Posterior vena cava (tissue), 2 donors: ENCODE data around the gene NFX1. TPM values are rescaled to one million over a fixed set of nuclear protein-coding genes. Genes with fewer than 3 reads are reported as not detected.

Experiments
- DNase-seq: peaks from one replicate; pipeline ENCODE4 v3.0.0-alpha.2; 2020; ENCODE audit warnings: low spot score
- intact Hi-C, 2 donors: fragments of 100-400 bp; cut with DNase I; formaldehyde crosslinking; loops; one replicate each; pipeline versions ENCODE4 v1.14.1 to v1.14.2; 2022 to 2023
- long read RNA-seq, 2 donors: library from polyadenylated mRNA; unstranded; transcript quantifications; one replicate each; pipeline ENCODE4 v2.0.0, GENCODE V29; 2020 to 2021
- total RNA-seq, 2 donors: library from RNA; stranded (reverse); fragmentation: NEBNext Ultra II Directional; extraction: Animal tissue kit (Norgen Biotek cat#: 25700); gene quantifications; one replicate each; pipeline ENCODE4 v1.2.1, GENCODE V29; 2021
- donor health status: DM: yes; HTN: yes; CAD: no.
- donor health status: DM: yes; HTN: yes; CAD: no.

The NFX1 gene
- total RNA-seq: 10 to 100 TPM; 30.1 to 37.2 TPM
- long read RNA-seq, donor 1, full-length matches to known transcripts: 5 of 13 reads
- long read RNA-seq, donor 1, partial matches to known transcripts: 3 of 13 reads
- long read RNA-seq, donor 1, other reads (novel, unspliced or antisense): 5 of 13 reads
- long read RNA-seq, donor 2, transcript NFX1-201 (16 exons, 3,513 nt): major isoform, 14 of 51 reads
- long read RNA-seq, donor 2, partial matches to known transcripts: 14 of 51 reads
- long read RNA-seq, donor 2, other reads (novel, unspliced or antisense): 23 of 51 reads

DNA sequence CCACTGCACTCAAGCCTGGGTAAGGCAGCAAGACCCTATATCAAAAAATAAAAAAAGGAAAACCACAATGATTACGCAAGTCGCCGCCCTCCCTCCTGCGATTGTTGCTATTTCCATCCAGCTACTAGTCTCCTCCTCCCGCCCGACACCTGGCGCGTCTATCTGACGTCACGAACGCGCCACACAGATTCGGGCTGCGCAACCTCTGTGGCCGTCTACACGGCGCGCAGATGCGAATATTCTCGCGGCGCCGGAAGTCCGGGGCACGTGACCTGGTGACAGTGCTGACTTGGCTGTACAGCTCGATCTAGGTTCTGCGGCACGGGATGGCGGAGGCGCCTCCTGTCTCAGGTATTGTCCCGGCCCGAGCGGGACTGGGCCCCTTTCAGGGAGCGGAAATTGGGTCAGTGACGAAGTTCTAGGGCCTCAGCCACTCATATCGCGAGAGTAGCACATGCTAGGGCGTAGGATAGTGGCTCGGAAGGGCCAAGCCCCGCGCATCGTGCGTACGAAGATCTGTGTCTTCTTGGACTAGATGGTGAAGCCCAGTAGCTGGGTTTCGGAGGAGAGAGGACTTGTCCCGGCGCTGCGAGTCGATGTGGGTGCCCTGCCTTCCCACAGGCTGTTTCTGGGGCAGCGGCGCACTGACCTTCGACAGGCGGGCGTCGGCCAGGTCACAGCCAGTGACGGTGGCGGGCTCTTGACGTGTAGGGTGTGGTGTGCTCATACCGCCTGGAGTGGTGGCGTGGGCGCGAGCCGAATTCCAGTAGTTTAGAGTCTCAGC is at the start of gene NFX1:
TSS of gene NFX1 (plus strand) at position 270 of the 784 bp plus-strand sequence. CDS start at position 327, 57 bp downstream.
- intact Hi-C loops: no loop called here
- peak; percentile 99 for DNase-seq

DNA sequence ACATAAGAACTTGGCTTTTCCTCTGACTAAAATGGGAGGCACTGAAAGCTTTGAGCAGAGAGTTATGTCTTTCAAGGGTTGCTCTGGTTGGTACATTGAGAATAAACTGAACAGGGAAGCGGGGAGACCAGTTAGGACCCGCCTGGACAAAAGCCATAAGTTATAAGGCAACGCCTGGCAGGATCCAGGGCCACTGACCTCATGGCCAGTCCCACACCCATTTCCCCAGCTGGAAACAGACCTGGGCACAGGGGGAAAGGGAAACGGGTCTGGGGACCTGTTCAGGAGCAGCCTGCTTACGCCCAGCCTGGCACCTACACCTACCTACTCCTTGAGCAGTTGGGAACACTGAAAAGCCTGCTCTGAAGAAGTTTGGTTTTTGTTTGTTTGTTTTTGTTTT is 49.0 kb upstream of the NFX1 start:
- intact Hi-C loops: no loop called here
- DNase-seq: no peak

DNA sequence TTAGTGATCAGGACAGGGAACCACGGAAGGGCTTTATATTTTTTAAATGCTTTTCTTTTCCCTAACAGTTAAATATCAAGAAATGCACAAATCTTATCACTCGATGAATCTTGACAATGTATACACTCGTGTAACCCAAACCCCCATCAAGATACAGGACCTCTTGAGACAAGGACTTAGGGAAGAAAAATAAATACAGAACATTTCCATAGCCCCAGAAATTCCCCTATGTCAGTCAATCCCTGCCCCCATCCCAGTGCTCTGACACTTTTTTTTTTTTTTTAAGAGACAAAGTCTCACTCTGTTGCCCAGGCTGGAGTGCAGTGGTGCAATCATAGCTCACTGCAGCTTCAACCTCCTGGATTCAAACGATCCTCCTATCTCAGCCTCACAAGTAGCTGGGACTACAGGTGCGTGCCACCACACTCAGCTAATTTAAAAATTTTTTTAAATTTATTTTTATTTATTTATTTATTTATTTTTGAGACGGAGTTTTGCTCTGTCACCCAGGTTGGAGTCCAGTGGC is 47.6 kb upstream of the NFX1 start:
- intact Hi-C loops: no loop called here
- no peak for DNase-seq

DNA sequence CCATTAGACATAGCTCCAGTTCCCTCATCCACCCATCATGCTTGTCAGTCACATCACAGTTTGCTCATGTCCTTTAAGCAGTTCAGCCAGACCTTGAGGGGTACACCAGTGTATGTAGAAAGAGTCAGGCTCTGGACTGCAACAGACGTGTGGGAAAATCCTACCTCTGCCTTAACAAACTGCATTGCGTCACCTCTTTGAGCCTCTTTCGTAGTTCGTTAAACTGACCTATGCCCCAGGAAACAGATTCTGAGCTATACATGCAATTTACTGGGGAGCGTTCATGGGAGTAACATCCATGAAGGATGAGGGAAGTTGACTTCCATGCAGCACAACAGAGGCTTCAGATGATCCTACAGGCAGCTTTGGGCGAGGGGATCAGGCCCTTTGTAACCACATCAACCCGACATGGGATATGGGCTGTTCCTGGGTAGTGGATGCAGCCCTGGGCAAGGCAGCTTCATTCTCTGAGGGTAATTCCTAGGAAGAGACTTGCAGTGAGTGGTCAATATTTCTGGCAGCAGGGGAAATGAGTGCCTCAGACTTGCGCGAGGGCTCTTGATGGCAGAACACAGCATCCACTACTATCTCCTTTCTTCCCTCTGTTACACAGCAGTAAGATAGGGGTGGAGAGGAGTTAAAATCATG is 46.1 kb upstream of the NFX1 start:
- DNase-seq: no peak
- intact Hi-C loops: no loop called here

DNA sequence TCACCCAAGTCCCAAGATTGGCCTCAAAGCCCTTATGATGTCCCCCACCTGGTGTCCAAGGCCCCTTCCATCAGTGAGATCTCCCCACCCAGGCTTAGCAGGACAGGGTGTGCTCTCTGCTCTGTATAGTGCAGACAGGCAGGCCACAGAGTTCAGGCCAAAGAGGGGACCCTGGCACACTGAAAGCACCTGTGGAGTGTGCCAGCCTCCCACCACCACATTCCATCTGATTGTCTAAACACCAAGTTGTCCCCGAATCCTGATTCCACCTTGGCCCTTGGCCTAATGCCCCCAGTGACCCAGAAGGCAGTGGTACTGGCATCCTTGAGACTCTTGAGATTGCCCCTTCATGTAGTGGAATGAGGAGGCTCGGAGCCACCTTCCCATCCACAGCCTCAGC is 45.0 kb upstream of the NFX1 start:
- no peak for DNase-seq
- intact Hi-C loops: no loop called here

DNA sequence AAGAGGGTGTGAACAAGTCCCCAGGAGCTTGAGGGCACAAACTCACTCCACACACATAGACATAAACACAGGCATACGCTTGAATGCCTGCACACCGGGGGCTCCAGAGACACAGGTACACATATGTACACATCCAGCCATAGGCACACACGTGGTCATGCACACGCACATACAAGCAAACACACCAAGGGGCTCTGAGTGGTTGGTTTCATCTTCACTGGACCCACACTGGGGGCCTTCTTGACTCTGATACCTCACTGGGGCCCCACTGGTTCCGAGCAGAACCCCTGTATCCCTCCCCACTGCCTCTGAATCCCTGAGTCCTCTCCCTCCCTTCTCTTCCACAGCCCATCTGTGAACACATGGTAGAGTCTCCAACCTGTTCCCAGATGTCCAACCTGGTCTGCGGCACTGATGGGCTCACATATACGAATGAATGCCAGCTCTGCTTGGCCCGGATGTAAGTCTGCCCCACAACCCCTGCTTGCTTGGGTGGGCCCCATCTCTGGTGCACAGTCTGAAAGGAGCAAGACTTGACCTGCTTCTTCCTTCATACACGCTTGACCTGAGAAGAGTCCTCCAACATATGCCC is 44.0 kb upstream of the NFX1 start:
- intact Hi-C loops: no loop called here
- no peak for DNase-seq

DNA sequence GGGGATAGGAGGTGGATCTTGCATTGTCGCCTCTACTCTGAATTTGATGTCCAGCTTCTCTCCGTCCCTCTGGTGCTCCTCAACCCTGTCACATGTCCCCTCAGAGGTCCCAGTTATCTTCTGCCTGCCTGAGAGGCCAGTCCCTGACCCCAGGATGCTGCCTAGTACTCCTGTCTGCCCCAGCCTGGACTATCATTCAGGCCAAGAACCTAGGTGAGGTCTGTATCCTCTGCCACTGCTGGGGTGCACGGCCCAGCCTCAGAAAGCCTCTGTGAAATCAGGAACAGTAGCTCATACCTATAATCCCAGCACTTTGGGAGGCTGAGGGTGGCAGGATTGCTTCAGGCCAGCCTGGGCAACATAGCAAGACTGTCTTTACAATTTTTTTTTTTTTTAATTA is 41.7 kb upstream of the NFX1 start:
- DNase-seq: no peak
- intact Hi-C loops: no loop called here

DNA sequence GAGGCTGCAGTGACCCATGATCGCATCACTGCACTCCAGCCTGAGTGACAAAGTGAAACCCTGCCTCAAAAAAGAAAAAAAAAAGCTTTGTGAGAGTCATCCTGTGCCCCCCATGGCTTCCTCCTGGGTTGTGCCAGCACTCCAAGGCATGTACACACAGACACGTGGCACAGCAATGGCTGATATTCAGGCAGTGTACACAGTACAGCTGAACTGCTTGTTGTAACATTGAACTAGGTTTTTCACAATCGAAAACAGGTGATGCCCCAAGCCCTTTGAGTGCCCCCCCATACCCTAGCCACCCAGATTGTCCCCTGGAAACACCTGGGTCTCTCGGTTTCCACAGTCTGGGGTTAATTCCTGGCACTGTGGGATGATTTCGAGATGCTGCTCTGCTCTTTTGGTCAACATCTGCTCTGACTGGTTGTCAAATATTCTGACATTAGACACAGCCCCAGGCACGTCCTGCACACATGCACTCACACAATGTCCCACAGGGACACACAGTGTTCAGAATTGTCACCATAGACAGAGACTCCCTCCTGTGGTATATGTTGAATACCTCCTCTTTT is 41.1 kb upstream of the NFX1 start:
- intact Hi-C loops: no loop called here

DNA sequence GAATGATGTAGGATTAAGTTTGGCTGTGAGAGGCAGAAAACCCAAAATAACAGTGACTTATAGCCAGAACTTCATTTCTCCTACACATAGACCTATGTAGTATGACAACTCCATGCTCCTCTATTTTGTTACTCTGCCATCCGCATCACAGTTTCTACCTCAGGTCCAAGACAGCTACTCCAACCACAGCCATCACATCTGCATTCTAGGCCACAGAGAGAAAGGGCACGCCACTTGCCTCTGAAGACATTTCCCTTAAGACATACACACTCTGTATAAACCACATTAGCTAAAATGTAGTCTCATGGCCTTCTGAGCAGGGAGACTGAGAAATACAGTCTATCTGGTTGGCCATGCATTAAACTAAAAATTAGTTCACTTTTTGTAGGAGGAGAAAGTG is 40.3 kb upstream of the NFX1 start:
- no peak for DNase-seq
- intact Hi-C loops: no loop called here

More for the DNA sequence above, 41.1 kb upstream of the NFX1 start:
- DNase-seq: no peak

DNA sequence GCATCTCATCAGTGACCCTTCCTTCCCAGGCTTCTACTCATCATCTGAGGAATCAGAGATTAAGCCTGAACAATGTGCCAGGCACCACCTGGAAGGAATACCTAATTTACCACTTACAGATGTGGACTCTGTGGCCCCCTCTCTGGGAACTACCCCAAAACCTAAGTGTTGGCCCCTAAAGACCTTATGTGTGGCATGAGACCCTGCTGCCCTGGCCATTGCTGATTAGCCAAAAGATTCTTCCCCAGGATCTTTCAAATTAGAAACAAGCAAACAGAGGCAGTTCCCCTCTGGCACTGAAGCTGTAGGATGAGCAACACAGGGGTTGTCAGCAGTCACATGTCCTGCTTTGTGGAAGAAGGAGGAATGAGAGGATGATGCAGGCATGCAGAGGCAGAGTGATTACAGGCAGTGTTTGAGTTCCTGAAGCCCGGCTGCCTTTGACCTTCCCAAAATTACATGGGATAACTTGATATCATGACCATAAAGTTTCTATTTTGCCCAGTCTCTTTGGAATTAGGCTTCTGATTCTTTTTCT is 39.8 kb upstream of the NFX1 start:
- intact Hi-C loops: no loop called here
- DNase-seq: no peak

DNA sequence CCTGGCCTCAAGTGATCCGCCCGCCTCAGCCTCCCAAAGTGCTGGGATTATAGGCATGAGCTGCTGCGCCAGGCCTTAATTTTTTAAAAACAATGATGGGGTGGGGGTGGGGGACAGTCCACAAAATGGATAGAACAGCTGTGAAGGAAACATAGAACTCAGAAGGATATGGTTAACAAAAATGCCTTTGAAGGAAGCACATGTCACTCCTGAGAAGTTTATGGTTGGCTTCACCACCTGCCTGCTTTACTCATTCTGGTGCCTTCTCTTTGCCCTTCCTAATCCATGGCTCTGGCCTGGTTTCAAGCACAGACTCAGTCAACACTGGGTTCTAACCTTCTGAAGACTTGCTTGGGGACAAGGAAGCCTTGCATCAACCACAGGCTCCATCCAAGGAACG is 36.1 kb upstream of the NFX1 start:
- DNase-seq: no peak
- intact Hi-C loops: no loop called here

DNA sequence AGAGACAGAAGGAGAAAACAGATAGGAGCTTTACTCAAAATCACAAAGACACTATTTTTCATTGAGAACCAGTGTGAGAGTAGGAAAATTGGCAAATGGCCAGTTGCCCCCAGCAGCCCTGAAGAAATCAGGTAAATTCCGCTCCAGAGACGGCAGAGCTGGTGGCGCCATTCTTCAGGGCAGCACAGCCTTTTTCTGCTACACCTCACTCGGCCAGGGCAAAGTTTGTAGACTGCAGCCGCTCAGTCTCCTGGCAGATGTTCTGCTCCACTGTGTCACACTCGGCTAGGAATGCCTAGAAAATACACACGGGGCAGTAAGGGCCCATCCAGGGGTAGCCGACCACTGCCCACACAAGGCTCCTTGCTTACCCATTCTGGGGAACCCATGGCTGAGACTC is 35.3 kb upstream of the NFX1 start:
- intact Hi-C loops: no loop called here
- no peak for DNase-seq

DNA sequence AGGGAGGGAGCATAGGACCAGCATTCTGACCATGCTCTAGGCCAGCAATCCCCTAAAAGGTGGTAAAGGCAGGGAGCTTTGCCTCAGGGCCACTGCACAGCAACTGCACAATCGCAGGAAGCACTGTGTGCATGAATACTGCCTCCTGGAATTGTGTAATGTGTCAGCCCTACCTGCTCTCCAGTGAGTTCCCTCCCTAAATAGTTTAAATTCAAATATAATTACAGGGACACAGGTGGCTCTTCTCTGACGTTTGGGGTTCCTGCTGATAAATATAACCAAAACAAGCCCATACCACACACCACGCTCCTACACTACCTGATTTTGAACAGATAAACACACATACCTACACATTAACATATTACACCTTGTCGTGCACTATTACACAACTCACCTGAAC is 34.8 kb upstream of the NFX1 start:
- no peak for DNase-seq
- intact Hi-C loops: no loop called here

DNA sequence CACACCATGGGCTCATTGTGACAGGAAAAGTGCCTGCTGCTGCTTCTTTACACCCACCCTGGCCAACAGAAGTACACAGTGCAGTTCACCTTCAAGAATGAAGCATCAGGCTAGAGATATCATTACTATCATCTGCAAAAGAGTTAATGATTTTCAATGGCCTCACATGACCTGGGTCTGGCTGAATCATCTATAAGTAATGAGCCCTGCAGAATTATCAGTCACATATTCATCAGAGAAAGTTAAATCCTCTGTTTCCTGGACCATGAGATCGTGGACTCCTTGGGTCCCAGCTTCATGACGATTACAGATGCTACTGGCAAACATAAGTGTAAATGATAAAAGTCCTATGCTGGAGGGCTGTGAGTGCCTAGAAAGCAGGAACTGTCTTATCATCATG is 34.1 kb upstream of the NFX1 start:
- intact Hi-C loops: no loop called here
- no peak for DNase-seq

DNA sequence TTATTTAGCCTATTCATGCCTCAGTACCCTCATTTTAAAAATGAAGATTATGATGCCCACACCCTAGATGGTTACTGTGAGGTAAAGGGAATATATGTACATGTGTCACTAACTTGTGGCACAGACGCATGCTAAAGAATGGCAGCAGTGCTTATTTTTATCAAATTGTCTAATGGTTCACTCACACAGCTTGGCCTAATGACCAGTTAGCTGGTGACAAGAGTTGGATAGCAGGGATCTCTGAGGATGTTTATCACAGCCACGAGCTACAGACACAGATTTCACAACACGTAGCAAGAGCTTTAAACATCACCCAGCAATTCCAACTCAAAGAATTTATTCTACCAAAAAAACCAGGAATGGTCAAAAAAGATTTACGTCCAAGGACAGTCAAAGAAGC is 33.0 kb upstream of the NFX1 start:
- intact Hi-C loops: no loop called here
- no peak for DNase-seq

DNA sequence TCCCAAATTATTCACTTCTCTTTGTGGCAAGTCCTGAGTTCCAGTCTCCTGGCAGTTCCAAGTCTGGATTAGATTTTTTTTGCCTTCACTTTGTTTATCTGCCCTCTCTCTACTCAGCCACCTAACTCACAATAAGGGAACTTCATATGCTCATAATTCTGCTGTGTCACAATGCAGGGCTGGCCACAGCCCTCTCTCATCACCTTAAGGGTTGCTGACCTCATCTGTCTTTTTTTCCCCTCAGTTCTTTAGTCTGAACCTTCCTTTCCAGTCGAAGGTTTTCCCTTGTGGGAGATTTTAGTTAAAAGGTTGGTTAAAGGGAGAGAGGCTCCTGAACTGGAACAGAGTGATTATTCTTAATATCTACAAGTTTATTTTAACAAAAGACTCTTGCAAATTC is 29.9 kb upstream of the NFX1 start:
- intact Hi-C loops: loop anchor here in 1 of 2 donors (5.0 kb wide), 1 partner anchor 1367 kb away; the partner anchor contains the start of gene ARID3C
- DNase-seq: no peak

DNA sequence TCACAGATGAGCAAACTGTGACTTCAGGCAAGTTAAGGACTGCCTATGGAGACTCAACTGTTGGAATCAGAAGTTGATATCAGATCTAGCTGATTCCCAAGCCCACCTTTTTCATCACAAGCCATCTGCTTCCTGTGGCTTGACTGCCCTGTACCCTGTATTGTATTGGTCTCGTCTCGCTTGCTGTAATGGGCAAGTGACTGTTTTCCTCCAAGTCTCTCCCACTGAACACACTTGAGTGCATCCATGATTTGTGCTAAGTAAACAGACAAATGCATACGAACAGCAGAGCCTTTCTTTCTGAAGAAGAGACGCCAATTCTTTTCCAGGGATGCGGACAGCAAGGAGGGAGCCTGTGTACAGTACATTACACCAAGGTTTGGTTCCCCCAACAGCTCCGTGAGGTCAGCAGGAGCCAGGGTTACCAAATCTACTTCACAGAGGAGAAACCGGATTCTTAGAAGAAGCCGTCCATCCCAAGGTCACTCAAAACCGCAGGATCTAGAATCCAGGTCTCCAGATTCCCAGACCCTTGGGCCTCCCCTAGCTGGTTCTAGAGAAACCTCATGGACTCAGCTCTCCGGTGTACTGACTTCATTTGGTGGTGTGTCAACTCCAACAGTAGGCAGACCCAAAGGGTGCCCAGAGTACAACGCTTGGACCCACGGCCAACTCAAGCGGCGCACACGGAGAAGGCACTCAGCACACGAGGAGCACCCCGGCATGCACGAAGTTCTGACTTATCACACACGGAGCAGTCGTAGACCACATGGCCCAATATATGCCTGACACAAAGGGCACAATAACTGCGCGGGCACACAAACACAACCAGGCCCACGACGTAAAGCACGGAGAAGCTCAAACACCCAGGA is 26.9 kb upstream of the NFX1 start:
- intact Hi-C loops: loop anchor here in 1 of 2 donors (5.0 kb wide), 1 partner anchor 1364 kb away; the partner anchor contains the start of gene ARID3C
- DNase-seq: no peak

DNA sequence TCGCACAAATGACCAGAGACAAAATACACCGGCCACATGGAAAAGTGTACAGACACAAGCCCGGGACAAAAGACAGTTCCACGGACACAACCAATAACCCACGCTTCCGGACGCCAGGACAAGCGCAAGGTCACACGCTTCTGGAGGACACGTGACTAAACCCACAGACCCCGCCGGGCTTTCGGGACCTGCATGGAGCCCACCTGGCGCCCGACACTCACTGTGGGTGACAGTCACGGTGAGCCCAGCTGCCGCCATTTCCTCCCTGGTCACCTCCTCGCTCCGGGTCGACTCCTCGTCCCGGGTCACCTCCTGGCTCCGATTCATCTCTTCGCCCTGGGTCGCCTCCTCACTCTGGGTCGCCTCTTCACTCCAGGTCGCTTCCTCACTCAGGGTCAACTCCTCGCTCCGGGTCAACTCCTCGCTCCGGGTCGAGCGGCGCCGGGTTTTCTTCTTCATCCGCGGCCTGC is 26.3 kb upstream of the NFX1 start:
- intact Hi-C loops: loop anchor here in 1 of 2 donors (5.0 kb wide), 1 partner anchor 1363 kb away; the partner anchor contains the start of gene ARID3C
- peak; percentile 88 for DNase-seq
